Cardiac muscle cell (in vitro differentiated cells and primary cell): ENCODE measurements around the gene BEST2. TPM values are rescaled to one million over a fixed set of nuclear protein-coding genes. Genes with fewer than 3 reads are reported as not detected.

Experiments
- DNase-seq, 2 donors: peaks; one replicate each; pipeline versions ENCODE4 v3.0.0 to v3.0.0-alpha.2; 2010 to 2017; ENCODE audit warnings: low read depth in 1 of 2, low spot score in 1 of 2
- H3K27ac ChIP-seq: fragments of 200-600 bp; sonication (generic); 2 replicates; pipeline ENCODE4 v1.5.1; 2016
- H3K27me3 ChIP-seq: fragments of 200-600 bp; sonication (generic); 2 replicates; pipeline ENCODE4 v1.6.0; 2016; ENCODE audit warnings: control low read depth
- H3K36me3 ChIP-seq: fragments of 200-600 bp; sonication (generic); 2 replicates; pipeline ENCODE4 v1.5.1; 2016; ENCODE audit warnings: control low read depth
- H3K4me1 ChIP-seq: fragments of 200-600 bp; sonication (generic); 2 replicates; pipeline ENCODE4 v1.8.1; 2017; ENCODE audit warnings: low read depth, mild to moderate bottlenecking, mixed run types
- H3K4me3 ChIP-seq: fragments of 200-600 bp; sonication (generic); 2 replicates; pipeline ENCODE4 v1.5.1; 2016; ENCODE audit warnings: mild to moderate bottlenecking
- H3K9me3 ChIP-seq: fragments of 200-600 bp; sonication (generic); 2 replicates; pipeline ENCODE4 v1.5.1; 2017; ENCODE audit warnings: low read depth, mild to moderate bottlenecking, control low read depth
- polyA plus RNA-seq: library from polyadenylated mRNA; unstranded; fragments of >200 nt; fragmentation: Nextera tagmentation; extraction: Ambion mirVana; gene quantifications from 2 replicates; pipeline ENCODE4 v1.2.1, GENCODE V29; 2016
- total RNA-seq: library from RNA; depleted of rRNA; stranded (reverse); fragments of >200 nt; gene quantifications from 2 replicates; pipeline ENCODE4 v1.2.3, GENCODE V29; 2016
- TF ChIP-seq, protein P1 (sequence below): IDR thresholded peaks from 2 replicates; pipeline ENCODE4 v1.5.1; 2012; ENCODE audit warnings: low read depth, mild to moderate bottlenecking, low read length

BEST2 gene
- total and polyA plus RNA-seq, 2 experiments from 2014 or later = not detected

DNA sequence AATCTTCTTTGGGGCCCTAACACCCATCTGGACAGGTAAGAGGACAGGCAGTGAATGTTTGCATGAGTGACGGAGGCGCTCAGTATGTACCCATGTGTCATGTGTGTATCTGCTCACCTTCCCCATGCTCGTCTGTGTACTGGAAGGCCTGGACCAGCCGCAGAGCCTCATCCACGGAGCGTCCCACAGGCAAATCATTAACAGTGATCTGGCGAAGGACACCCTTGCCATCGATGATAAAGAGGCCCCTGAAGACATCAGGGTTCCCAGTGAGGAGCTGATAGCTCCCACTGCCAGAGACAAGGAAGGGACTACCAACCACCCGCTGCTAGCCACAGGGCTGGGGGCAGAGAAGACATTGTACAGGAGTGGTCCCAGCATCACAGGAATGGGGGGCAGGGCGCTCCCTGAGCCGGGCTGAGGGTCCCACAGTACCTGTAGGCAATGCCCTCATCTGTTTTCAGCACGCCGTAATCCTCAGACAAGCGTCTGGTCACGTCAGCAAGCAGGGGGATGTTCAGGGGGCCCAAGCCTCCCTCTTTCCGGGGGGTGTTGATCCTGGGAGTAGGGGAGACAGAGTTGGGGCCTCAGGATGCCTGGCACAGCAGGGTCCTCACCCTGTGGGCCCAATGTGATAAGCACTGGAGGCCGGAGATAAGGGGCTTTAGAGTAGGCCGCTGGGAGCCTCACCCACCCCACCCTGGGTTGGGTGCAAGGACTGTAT, 48.3 kb downstream of the BEST2 start:
- H3K9me3 ChIP-seq = no peaks in the 10 kb centered on the region
- H3K4me3 ChIP-seq = no peak overlapping the region
- H3K36me3 ChIP-seq = peaks cover 10% of the 10 kb centered on the region
- TF ChIP-seq, protein P1, sequence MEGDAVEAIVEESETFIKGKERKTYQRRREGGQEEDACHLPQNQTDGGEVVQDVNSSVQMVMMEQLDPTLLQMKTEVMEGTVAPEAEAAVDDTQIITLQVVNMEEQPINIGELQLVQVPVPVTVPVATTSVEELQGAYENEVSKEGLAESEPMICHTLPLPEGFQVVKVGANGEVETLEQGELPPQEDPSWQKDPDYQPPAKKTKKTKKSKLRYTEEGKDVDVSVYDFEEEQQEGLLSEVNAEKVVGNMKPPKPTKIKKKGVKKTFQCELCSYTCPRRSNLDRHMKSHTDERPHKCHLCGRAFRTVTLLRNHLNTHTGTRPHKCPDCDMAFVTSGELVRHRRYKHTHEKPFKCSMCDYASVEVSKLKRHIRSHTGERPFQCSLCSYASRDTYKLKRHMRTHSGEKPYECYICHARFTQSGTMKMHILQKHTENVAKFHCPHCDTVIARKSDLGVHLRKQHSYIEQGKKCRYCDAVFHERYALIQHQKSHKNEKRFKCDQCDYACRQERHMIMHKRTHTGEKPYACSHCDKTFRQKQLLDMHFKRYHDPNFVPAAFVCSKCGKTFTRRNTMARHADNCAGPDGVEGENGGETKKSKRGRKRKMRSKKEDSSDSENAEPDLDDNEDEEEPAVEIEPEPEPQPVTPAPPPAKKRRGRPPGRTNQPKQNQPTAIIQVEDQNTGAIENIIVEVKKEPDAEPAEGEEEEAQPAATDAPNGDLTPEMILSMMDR = no peak
- no peaks in the 10 kb centered on the region for H3K27me3 ChIP-seq
- no peak for DNase-seq
- H3K4me1 ChIP-seq = peaks cover 3% of the 10 kb centered on the region
- H3K27ac ChIP-seq = no peak overlapping the region

DNA sequence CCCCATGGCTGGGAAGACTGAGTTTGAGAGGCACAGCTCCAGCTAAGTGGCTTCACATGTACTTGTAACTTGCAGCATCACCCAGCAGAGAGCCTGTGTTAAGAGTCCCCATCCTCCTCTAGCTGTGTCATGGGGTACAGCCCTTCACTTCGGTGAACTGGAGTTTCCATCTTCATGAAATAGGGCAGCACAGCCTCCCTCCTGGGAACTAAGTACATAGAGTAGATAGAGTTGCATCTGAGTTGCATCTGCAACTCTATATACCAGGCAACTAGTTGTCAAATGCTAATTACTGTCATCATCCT, 48.8 kb downstream of the BEST2 start:
- H3K27me3 ChIP-seq = no peaks in the 10 kb centered on the region
- peaks cover 10% of the 10 kb centered on the region for H3K36me3 ChIP-seq
- no peak for DNase-seq
- peak overlapping the region; percentile 73 for H3K4me3 ChIP-seq
- no peak overlapping the region for H3K27ac ChIP-seq
- TF ChIP-seq, protein P1 = no peak
- no peaks in the 10 kb centered on the region for H3K9me3 ChIP-seq
- H3K4me1 ChIP-seq = peaks cover 3% of the 10 kb centered on the region

DNA sequence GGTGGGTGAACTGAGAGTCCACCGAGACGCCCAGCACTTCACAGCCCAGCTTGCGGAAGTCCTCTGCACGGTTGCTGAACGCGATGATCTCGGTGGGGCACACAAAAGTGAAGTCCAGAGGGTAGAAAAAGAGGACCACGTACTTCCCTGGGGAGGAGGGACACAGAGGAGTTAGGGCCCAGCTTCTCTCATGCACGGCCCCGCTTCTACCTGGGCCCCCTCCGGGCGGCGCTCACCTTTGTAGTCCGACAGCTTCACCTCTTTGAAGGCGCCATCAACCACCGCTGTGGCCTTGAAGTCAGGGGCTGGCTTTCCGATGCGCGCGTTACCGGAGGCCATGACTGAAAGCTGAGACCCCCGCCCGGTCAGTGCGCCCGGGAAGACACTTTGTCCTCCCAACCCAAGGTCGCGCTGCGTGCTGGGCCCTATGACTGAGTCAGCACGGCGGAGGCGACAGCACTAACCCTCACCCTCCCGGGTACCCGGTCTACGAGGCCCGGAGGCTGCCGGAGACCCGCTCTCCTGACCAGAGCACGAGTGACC, 49.4 kb downstream of the BEST2 start:
- H3K27me3 ChIP-seq = no peaks in the 10 kb centered on the region
- peak in 1 of 2 donors; percentile 60 for DNase-seq
- H3K36me3 ChIP-seq = peaks cover 10% of the 10 kb centered on the region
- H3K9me3 ChIP-seq = no peaks in the 10 kb centered on the region
- H3K27ac ChIP-seq = peak overlapping the region; percentile 67
- peaks cover 3% of the 10 kb centered on the region for H3K4me1 ChIP-seq
- TF ChIP-seq, protein P1 = no peak
- H3K4me3 ChIP-seq = peak overlapping the region; percentile 73

DNA sequence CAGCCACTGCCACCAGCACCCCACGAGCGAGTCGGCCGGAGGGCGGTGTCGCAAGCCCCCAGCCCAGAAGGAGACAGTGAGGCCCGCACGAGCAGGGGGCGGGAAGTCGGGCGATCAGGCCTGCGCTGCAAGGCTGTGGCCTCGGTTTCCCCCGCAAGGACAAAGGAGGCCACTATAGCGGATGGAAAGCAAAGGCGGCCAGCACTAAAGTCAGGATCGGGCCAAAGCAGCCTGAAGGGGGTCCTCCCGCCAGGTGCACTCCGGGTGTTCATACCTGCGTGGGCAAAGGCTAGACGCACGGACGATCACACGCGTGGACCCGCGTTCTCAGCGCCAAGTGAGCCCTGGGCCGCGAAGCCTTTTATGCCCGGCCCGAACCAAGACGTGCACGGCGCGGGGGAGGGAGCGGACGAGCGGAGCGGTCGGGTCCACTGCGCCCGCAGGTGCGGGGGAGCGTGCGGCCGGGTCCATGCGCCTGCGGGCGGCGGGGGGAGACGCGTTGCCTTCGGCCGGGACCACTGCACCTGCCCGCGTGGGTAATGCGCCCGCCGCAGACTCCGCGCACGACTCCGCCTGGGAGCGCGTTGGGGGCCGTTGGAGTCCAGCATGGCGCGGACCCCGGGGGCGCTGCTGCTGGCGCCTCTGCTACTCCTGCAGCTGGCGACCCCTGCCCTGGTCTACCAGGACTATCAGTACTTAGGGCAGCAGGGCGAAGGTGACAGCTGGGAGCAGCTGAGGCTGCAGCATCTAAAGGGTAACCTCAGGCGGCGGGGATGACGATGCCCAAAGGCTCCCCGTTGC, 50.1 kb downstream of the BEST2 start, which contains the start of the genes PRDX2 and THSD8:
TSS of gene PRDX2 (minus strand) at position 335 of the 801 bp plus-strand sequence. CDS start 539 bp downstream, outside the sequence.
TSS of gene THSD8 (plus strand) at position 604 of the 801 bp plus-strand sequence. CDS start at position 607, 3 bp downstream.
- Histone ChIP-seq H3K27me3 (no peaks in the 10 kb centered on the region), H3K27ac (peak within 1 kb of the TSS; percentile 67), H3K36me3 (peaks cover 10% of the 10 kb centered on the region), H3K4me1 (peaks cover 3% of the 10 kb centered on the region), H3K9me3 (no peaks in the 10 kb centered on the region), H3K4me3 (peak within 1 kb of the TSS; percentile 73)
- TF ChIP-seq, protein P1 = no peak
- peak; percentile 86 to 91 for DNase-seq

DNA sequence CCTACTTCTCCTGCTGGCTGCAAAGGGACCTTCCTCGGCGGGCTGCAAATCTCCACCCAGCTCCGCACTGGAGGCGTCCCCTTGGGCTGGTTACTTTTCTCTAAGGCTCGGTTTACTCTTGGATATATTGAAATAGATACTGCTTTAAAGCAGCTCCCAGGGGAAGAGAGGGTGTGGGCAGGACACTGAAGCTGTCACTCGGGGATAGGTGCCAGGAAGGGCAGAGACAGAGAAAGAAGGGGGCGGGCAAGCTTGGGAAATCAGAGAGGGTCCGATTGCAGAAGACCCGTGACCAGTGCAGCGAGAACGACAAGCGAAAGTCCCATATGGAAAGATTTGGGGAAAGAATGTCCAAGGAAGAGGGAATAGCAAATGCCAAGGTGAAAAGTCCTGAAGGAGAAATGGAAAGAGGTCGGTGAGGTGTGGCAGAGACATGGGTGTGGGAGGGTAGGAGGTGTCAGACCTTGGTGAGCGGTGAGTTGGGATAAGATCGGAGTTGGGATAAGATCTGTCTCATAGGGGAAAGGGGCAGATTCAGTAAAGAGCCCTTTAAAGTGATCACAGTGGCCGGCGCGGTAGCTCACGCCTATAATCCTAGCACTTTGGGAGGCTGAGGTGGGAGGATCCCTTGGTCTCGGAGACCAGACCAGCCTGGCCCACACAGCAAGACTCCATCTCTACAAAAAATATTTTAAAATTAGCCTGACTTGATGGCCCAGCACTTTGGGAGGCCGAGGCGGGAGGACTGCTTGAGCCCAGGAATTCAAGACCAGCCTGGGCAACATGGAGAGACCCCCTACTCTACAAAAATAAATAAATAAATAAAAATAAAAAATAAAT, 50.9 kb downstream of the BEST2 start:
- H3K4me3 ChIP-seq = peak overlapping the region; percentile 73
- TF ChIP-seq, protein P1 = no peak
- H3K9me3 ChIP-seq = no peaks in the 10 kb centered on the region
- peaks cover 6% of the 10 kb centered on the region for H3K4me1 ChIP-seq
- peak in 1 of 2 donors; percentile 21 for DNase-seq
- no peaks in the 10 kb centered on the region for H3K27me3 ChIP-seq
- H3K27ac ChIP-seq = no peak overlapping the region
- H3K36me3 ChIP-seq = peaks cover 10% of the 10 kb centered on the region
